HEK293 (cell line): ENCODE measurements around the gene MTURN.

Source experiments
- CTCF ChIA-PET: fragments of 350-600 bp; formaldehyde crosslinking; extraction: SDS; loops from one replicate; lab custom pipeline; 2021; ENCODE audit warnings: antibody characterized with exemption; lab: Yijun Ruan, JAX
- POLR2A ChIA-PET: fragments of 300-600 bp; formaldehyde crosslinking; extraction: SDS; loops from one replicate; lab custom pipeline; 2020; ENCODE audit warnings: antibody characterized with exemption, inconsistent platforms; lab: Yijun Ruan, JAX
- H3K27ac ChIP-seq: fragments of 200-500 bp; sonication (Bioruptor generic); 2 replicates; pipeline ENCODE4 v1.5.1; 2014; ENCODE audit warnings: low read depth, low read length, control low read depth, inconsistent platforms; ENCODE audit errors: extremely low read depth
- H3K36me3 ChIP-seq, 2 experiments: fragments of 200-500 bp in 1 of 2; sonication (Bioruptor generic) in 1 of 2; 1 replicate in 1 of 2; 2 replicates in 1 of 2; pipeline ENCODE4 v1.5.1; 2014 to 2017; ENCODE audit warnings: inconsistent platforms in 2 of 2, low read length in 2 of 2; ENCODE audit not compliant: control insufficient read depth in 2 of 2, insufficient read depth in 1 of 2
- H3K4me1 ChIP-seq: fragments of 200-500 bp; sonication (Bioruptor generic); 2 replicates; pipeline ENCODE4 v1.5.1; 2014; ENCODE audit warnings: mild to moderate bottlenecking, low read length, inconsistent platforms; ENCODE audit not compliant: control insufficient read depth, insufficient read depth
- H3K4me3 ChIP-seq: 2 replicates; pipeline ENCODE4 v1.5.1; 2011; ENCODE audit warnings: low read depth, mild to moderate bottlenecking, control low read depth, low read length, moderate library complexity
- H3K9me3 ChIP-seq: fragments of 200-500 bp; sonication (Bioruptor generic); 2 replicates; pipeline ENCODE4 v1.5.1; 2014; ENCODE audit warnings: low read depth, low read length, inconsistent platforms; ENCODE audit not compliant: control insufficient read depth, insufficient read depth
- ATF2 ChIP-seq: fragments of 450-650 bp; formaldehyde crosslinking; IDR thresholded peaks from 2 replicates; pipeline ENCODE4 v1.5.1; 2016; ENCODE audit warnings: missing biosample characterization, missing genetic modification characterization, low read depth
- HOXD13 ChIP-seq: sonication (generic); formaldehyde crosslinking; IDR thresholded peaks from 2 replicates; pipeline ENCODE4 v1.8.0; 2022; ENCODE audit warnings: missing genetic modification reagents, borderline replicate concordance
- IKZF3 ChIP-seq: fragments of 450-650 bp; IDR thresholded peaks from 2 replicates; pipeline ENCODE4 v1.5.0; 2018; ENCODE audit warnings: missing biosample characterization, mild to moderate bottlenecking, missing genetic modification characterization, moderate library complexity
- KLF9 ChIP-seq: fragments of 450-650 bp; formaldehyde crosslinking; IDR thresholded peaks from 2 replicates; pipeline ENCODE4 v1.5.1; 2016; ENCODE audit warnings: missing biosample characterization, missing genetic modification characterization, low read depth
- ZBTB1 ChIP-seq: fragments of 450-650 bp; formaldehyde crosslinking; IDR thresholded peaks from 2 replicates; pipeline ENCODE4 v1.5.1; 2016; ENCODE audit warnings: missing biosample characterization, missing genetic modification characterization
- ZFP41 ChIP-seq: fragments of 450-650 bp; formaldehyde crosslinking; IDR thresholded peaks from 2 replicates; pipeline ENCODE4 v1.5.1; 2016; ENCODE audit warnings: missing biosample characterization, missing genetic modification characterization, borderline replicate concordance
- ZIC2 ChIP-seq: fragments of 450-650 bp; formaldehyde crosslinking; IDR thresholded peaks from 2 replicates; pipeline ENCODE4 v1.5.1; 2016; ENCODE audit warnings: missing biosample characterization, missing genetic modification characterization
- ZNF146 ChIP-seq: fragments of 450-650 bp; formaldehyde crosslinking; IDR thresholded peaks from 2 replicates; pipeline ENCODE4 v1.5.1; 2016; ENCODE audit warnings: missing biosample characterization, missing genetic modification characterization
- ZNF2 ChIP-seq: fragments of 450-650 bp; formaldehyde crosslinking; IDR thresholded peaks from 2 replicates; pipeline ENCODE4 v1.5.1; 2016; ENCODE audit warnings: missing biosample characterization, missing genetic modification characterization
- ZNF239 ChIP-seq: fragments of 450-650 bp; formaldehyde crosslinking; IDR thresholded peaks from 2 replicates; pipeline ENCODE4 v1.5.1; 2016; ENCODE audit warnings: missing biosample characterization, missing genetic modification characterization
- ZNF24 ChIP-seq: fragments of 450-650 bp; formaldehyde crosslinking; IDR thresholded peaks from 2 replicates; pipeline ENCODE4 v1.5.1; 2016; ENCODE audit warnings: missing biosample characterization, missing genetic modification characterization
- ZNF280D ChIP-seq: fragments of 450-650 bp; formaldehyde crosslinking; IDR thresholded peaks from 2 replicates; pipeline ENCODE4 v1.5.1; 2016; ENCODE audit warnings: missing biosample characterization, missing genetic modification characterization
- ZNF324 ChIP-seq: fragments of 450-650 bp; formaldehyde crosslinking; IDR thresholded peaks from 2 replicates; pipeline ENCODE4 v1.5.1; 2016; ENCODE audit warnings: missing biosample characterization, missing genetic modification characterization
- ZNF404 ChIP-seq: fragments of 450-650 bp; formaldehyde crosslinking; IDR thresholded peaks from 2 replicates; pipeline ENCODE4 v1.5.1; 2017; ENCODE audit warnings: missing biosample characterization, missing genetic modification characterization
- ZNF488 ChIP-seq: fragments of 450-650 bp; formaldehyde crosslinking; IDR thresholded peaks from 2 replicates; pipeline ENCODE4 v1.5.1; 2016; ENCODE audit warnings: missing biosample characterization, missing genetic modification characterization
- ZNF518A ChIP-seq: fragments of 450-650 bp; formaldehyde crosslinking; conservative IDR thresholded peaks from 2 replicates; pipeline ENCODE4 v1.5.1; 2016; ENCODE audit warnings: low read depth, missing biosample characterization, missing genetic modification characterization
- ZNF549 ChIP-seq: fragments of 450-650 bp; IDR thresholded peaks from 2 replicates; pipeline ENCODE4 v1.5.1; 2018; ENCODE audit warnings: missing biosample characterization, missing genetic modification characterization, mild to moderate bottlenecking, inconsistent platforms, moderate library complexity
- ZNF626 ChIP-seq: fragments of 450-650 bp; sonication (Bioruptor Pico); formaldehyde crosslinking; IDR thresholded peaks from 2 replicates; pipeline ENCODE4 v1.5.1; 2018; ENCODE audit warnings: missing biosample characterization, missing genetic modification characterization, inconsistent platforms
- ZNF639 ChIP-seq: fragments of 450-650 bp; formaldehyde crosslinking; IDR thresholded peaks from 2 replicates; pipeline ENCODE4 v1.5.1; 2016; ENCODE audit warnings: missing biosample characterization, missing genetic modification characterization
- ZNF777 ChIP-seq: fragments of 450-650 bp; formaldehyde crosslinking; IDR thresholded peaks from 2 replicates; pipeline ENCODE4 v1.5.1; 2017; ENCODE audit warnings: missing biosample characterization, missing genetic modification characterization, borderline replicate concordance

The MTURN gene

GRCh38 chr7:30166155-30166840, 31.5 kb downstream of the MTURN start:
- ChIA-PET CTCF (interaction anchor here (0.6 to 1.3 kb wide), 6 partner anchors 60 to 581 kb away, joined by 3 to 4 read pairs (median 3); no protein-coding TSS in a partner anchor), POLR2A (no interaction called here)
- H3K4me1 ChIP-seq: peaks cover 17% of the 10 kb centered on the region
- no peak overlapping the region for H3K27ac ChIP-seq
- H3K4me3 ChIP-seq: no peak overlapping the region
- TF ChIP-seq ZNF518A (tag by site-specific recombination): no peak
- TF ChIP-seq ZBTB1 (tag by site-specific recombination): no peak
- no peak for TF ChIP-seq ZNF777 (tag by site-specific recombination)
- no peak for TF ChIP-seq HOXD13 (CRISPR knock-in tag)
- TF ChIP-seq ZNF639 (tag by site-specific recombination): no peak
- no peak for TF ChIP-seq ZNF24 (tag by site-specific recombination)
- no peak for TF ChIP-seq ZNF324 (tag by site-specific recombination)
- no peak for TF ChIP-seq ZNF404 (tag by site-specific recombination)
- no peak for TF ChIP-seq ZNF146 (tag by site-specific recombination)
- TF ChIP-seq ZNF239 (tag by site-specific recombination): no peak
- TF ChIP-seq IKZF3 (tag by site-specific recombination): no peak
- TF ChIP-seq ZNF626 (tag by site-specific recombination): no peak
- TF ChIP-seq ZNF2 (tag by site-specific recombination): no peak
- TF ChIP-seq ZIC2 (tag by site-specific recombination): no peak
- TF ChIP-seq ATF2 (tag by site-specific recombination): no peak
- TF ChIP-seq ZNF280D: no peak
- TF ChIP-seq ZFP41 (tag by site-specific recombination): no peak
- TF ChIP-seq ZNF549 (tag by site-specific recombination): no peak
- TF ChIP-seq ZNF488 (tag by site-specific recombination): no peak
- TF ChIP-seq KLF9 (tag by site-specific recombination): no peak
- H3K36me3 ChIP-seq: no peaks in the 10 kb centered on the region
- no peaks in the 10 kb centered on the region for H3K9me3 ChIP-seq
